Bone marrow (tissue), 2 donors: ENCODE measurements around the gene ATP6V1F.

ENCODE experiments used
- DNase-seq, 2 donors: peaks; one replicate each; lab custom pipeline; 2025; lab: John Stamatoyannopoulos, UW

The ATP6V1F gene

GRCh38 chr7:128862571-128863432 lies at the start of gene ATP6V1F:
ATP6V1F (plus strand) TSS chr7:128862856; CDS start chr7:128862905, 49 bp downstream.
- DNase-seq, result peak; percentile 97 to 98

GRCh38 chr7:128814499-128814898 lies 48.2 kb upstream of the ATP6V1F start:
- no peak for DNase-seq

GRCh38 chr7:128815289-128815942 lies 47.2 kb upstream of the ATP6V1F start:
- DNase-seq, result no peak

- no peak for DNase-seq
Measured at GRCh38 chr7:128818694-128819093, 44.0 kb upstream of the ATP6V1F start.

- no peak for DNase-seq
Measured at GRCh38 chr7:128821724-128822123, 40.9 kb upstream of the ATP6V1F start.

- no peak for DNase-seq
Measured at GRCh38 chr7:128826512-128826911, 36.1 kb upstream of the ATP6V1F start.

GRCh38 chr7:128826916-128827247 lies 35.8 kb upstream of the ATP6V1F start:
- no peak for DNase-seq

- DNase-seq, result no peak
Measured at GRCh38 chr7:128827248-128827958, 35.3 kb upstream of the ATP6V1F start.

- no peak for DNase-seq
Measured at GRCh38 chr7:128827971-128828711, 34.5 kb upstream of the ATP6V1F start.

GRCh38 chr7:128829391-128830166 lies 33.1 kb upstream of the ATP6V1F start:
- DNase-seq, result no peak

- DNase-seq, result no peak
Measured at GRCh38 chr7:128830231-128831177, 32.2 kb upstream of the ATP6V1F start, which contains the start of gene FLNC. FLNC (plus strand) TSS chr7:128830406; CDS start chr7:128830638, 232 bp downstream.

GRCh38 chr7:128831178-128831993 lies 31.3 kb upstream of the ATP6V1F start:
- DNase-seq, result no peak

GRCh38 chr7:128831994-128832879 lies 30.4 kb upstream of the ATP6V1F start:
- no peak for DNase-seq

- DNase-seq, result no peak
Measured at GRCh38 chr7:128832880-128833147, 29.8 kb upstream of the ATP6V1F start.

- DNase-seq, result peak in 1 of 2 donors; percentile 8
Measured at GRCh38 chr7:128833148-128833945, 29.3 kb upstream of the ATP6V1F start.

- DNase-seq, result no peak
Measured at GRCh38 chr7:128833946-128834325, 28.7 kb upstream of the ATP6V1F start.

GRCh38 chr7:128835231-128835751 lies 27.4 kb upstream of the ATP6V1F start:
- no peak for DNase-seq
